Upper lobe of left lung (tissue), 6 donors: ENCODE results near the gene KLF6. TPM values are rescaled to one million over a fixed set of nuclear protein-coding genes. Genes with fewer than 3 reads are reported as not detected.

Experiments used
- ATAC-seq, 2 donors: fragments of 200-7000 bp; cut with Tn5 transposase; one replicate each; pipeline ENCODE4 v1.9.1; 2022; ENCODE audit warnings: mild to moderate bottlenecking in 2 of 2, moderate library complexity in 2 of 2; ENCODE audit not compliant: low FRiP score in 2 of 2
- DNase-seq, 2 donors: peaks; one replicate each; pipeline ENCODE4 v3.0.0-alpha.2; 2019 to 2020
- H3K27ac ChIP-seq, 4 donors: fragments of 200-600 bp; sonication (generic); one replicate each; pipeline ENCODE4 v1.5.1; 2016 to 2019
- H3K27me3 ChIP-seq, 4 donors: fragments of 200-600 bp; sonication (generic); one replicate each; pipeline ENCODE4 v1.5.1; 2017 to 2019
- H3K36me3 ChIP-seq, 4 donors: fragments of 200-600 bp; sonication (generic); one replicate each; pipeline ENCODE4 v1.5.1; 2016 to 2019
- H3K4me1 ChIP-seq, 4 donors: fragments of 200-600 bp; sonication (generic); one replicate each; pipeline ENCODE4 v1.5.1; 2018 to 2019
- H3K4me3 ChIP-seq, 4 donors: fragments of 200-600 bp; sonication (generic); one replicate each; pipeline ENCODE4 v1.5.1; 2017 to 2019; ENCODE audit warnings: mild to moderate bottlenecking in 2 of 4, moderate library complexity in 1 of 4
- H3K9me3 ChIP-seq, 4 donors: fragments of 200-600 bp; sonication (generic); one replicate each; pipeline ENCODE4 v1.5.1; 2018 to 2019
- CTCF ChIP-seq, 6 experiments: fragments of 450-650 bp in 4 of 6; fragments of 200-600 bp in 2 of 6; sonication (generic) in 2 of 6; IDR thresholded peaks; one replicate each; pipeline ENCODE4 v1.5.1; 2016 to 2019; ENCODE audit warnings: antibody characterized with exemption in 6 of 6
- EP300 ChIP-seq, 4 donors: sonication (generic); formaldehyde crosslinking; IDR thresholded peaks; one replicate each; pipeline ENCODE4 v1.5.1; 2017; ENCODE audit warnings: antibody characterized with exemption in 4 of 4, control low read depth in 2 of 4
- POLR2A ChIP-seq, 4 donors: fragments of 450-650 bp; IDR thresholded peaks; one replicate each; pipeline ENCODE4 v1.5.1; 2016 to 2017; ENCODE audit warnings: antibody characterized with exemption in 4 of 4, mild to moderate bottlenecking in 2 of 4
- POLR2AphosphoS5 ChIP-seq, 2 donors: sonication (generic); formaldehyde crosslinking; IDR thresholded peaks; one replicate each; pipeline ENCODE4 v1.5.1; 2017; ENCODE audit warnings: antibody characterized with exemption in 2 of 2
- WGBS, 2 donors: methylation state at CpG; one replicate each; pipeline ENCODE4 v1.1.5; 2017 to 2018; 5-methylcytosine and 5-hydroxymethylcytosine counted together
- total RNA-seq, 6 donors: library from RNA; depleted of rRNA in 4 of 6; stranded (reverse); fragments of >200 nt in 4 of 6; gene quantifications; one replicate each; pipeline versions ENCODE4 v1.1.0 to v1.2.1, GENCODE V29; 2016 to 2021
- donor health status: DM: no; HTN: no; CAD: no; lungs with moderate emphysema.
- donor health status: DM: no; HTN: yes; CAD: no; lungs with severe emphysema.

Gene KLF6
- total RNA-seq, 6 donors from 2014 or later: 164 to 439 (median 249) TPM

DNA sequence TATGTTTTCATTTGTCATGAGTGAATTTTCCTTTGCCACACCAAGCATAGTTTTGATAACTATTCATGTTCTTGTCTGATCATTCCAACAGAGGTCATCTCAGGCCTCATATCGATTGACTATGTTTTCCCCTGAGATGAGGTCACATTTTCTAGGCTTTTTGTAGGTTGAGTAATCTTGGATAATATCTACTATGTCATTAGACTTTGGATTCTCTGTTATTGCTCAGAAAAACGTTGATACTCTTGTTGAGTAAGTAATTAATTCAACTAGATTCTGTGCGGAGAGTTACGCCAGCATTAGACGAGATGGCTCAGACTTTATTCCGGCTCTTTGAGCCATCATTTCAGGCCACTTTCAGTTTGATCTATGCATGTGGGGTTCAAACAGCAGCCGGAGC lies 57.7 kb downstream of the KLF6 start:
- ATAC-seq (no peak), DNase-seq (no peak)
- Histone ChIP-seq H3K4me1 (no peaks in the 10 kb centered on the region), H3K27me3 (no peaks in the 10 kb centered on the region), H3K9me3 (no peaks in the 10 kb centered on the region), H3K4me3 (no peak overlapping the region), H3K27ac (no peak overlapping the region), H3K36me3 (no peaks in the 10 kb centered on the region)
- TF ChIP-seq POLR2A (IDR thresholded peaks at IDR 0.05): no peak
- no peak for TF ChIP-seq CTCF (IDR thresholded peaks at IDR 0.05)
- TF ChIP-seq EP300 (IDR thresholded peaks at IDR 0.05): no peak
- TF ChIP-seq POLR2AphosphoS5 (IDR thresholded peaks at IDR 0.05): no peak
- WGBS, 2 donors: 92 to 94% methylated on average over 7 of the region's 7 CpGs
